KMS-11 (cell line): Measurements from ENCODE around the gene TUBA8.
"Not testable (repeated sequence)": the region's sequence is repeated elsewhere in the genome, so short reads cannot be mapped to it uniquely, and the experiment has no call there.

Source experiments
- H2AFZ ChIP-seq: fragments of 200-600 bp; sonication (generic); 2 replicates; pipeline ENCODE4 v1.6.1; 2016; ENCODE audit warnings: antibody characterized with exemption, mixed run types, low read depth
- H3K27ac ChIP-seq: fragments of 200-600 bp; sonication (generic); 2 replicates; pipeline ENCODE4 v1.6.1; 2016; ENCODE audit warnings: mild to moderate bottlenecking, mixed run types
- H3K27me3 ChIP-seq: fragments of 200-600 bp; sonication (generic); 2 replicates; pipeline ENCODE4 v1.6.1; 2017; ENCODE audit warnings: mild to moderate bottlenecking, low read depth, mixed run types, moderate library complexity; ENCODE audit not compliant: insufficient read depth
- H3K36me3 ChIP-seq: fragments of 200-600 bp; sonication (generic); 2 replicates; pipeline ENCODE4 v1.6.1; 2017; ENCODE audit warnings: mild to moderate bottlenecking, mixed run types; ENCODE audit not compliant: insufficient read depth
- H3K4me1 ChIP-seq: fragments of 200-600 bp; sonication (generic); 2 replicates; pipeline ENCODE4 v1.6.1; 2016; ENCODE audit warnings: mild to moderate bottlenecking, low read depth, mixed run types; ENCODE audit not compliant: poor library complexity, severe bottlenecking
- H3K4me2 ChIP-seq: fragments of 200-600 bp; sonication (generic); 2 replicates; pipeline ENCODE4 v1.7.0; 2016; ENCODE audit warnings: mild to moderate bottlenecking, mixed run types
- H3K4me3 ChIP-seq: fragments of 200-600 bp; sonication (generic); IDR thresholded peaks from 2 replicates; pipeline ENCODE4 v1.6.1; 2017; ENCODE audit warnings: low read depth, low read length, mixed read lengths; ENCODE audit not compliant: insufficient read depth
- H3K79me2 ChIP-seq: fragments of 200-600 bp; sonication (generic); 2 replicates; pipeline ENCODE4 v1.6.1; 2016; ENCODE audit warnings: low read depth, mixed run types; ENCODE audit not compliant: insufficient read depth
- H3K9ac ChIP-seq: fragments of 200-600 bp; sonication (generic); 2 replicates; pipeline ENCODE4 v1.6.1; 2016; ENCODE audit warnings: mild to moderate bottlenecking, mixed run types
- H4K20me1 ChIP-seq: fragments of 200-600 bp; sonication (generic); 2 replicates; pipeline ENCODE4 v1.6.1; 2016; ENCODE audit warnings: mild to moderate bottlenecking, mixed run types; ENCODE audit not compliant: insufficient read depth
- TF ChIP-seq, protein P1 (sequence below): fragments of 200-600 bp; sonication (generic); conservative IDR thresholded peaks from 2 replicates; pipeline ENCODE4 v1.6.1; 2017; ENCODE audit warnings: low read depth, mild to moderate bottlenecking, antibody characterized with exemption, low read length, moderate library complexity, mixed read lengths

TUBA8 gene

GRCh38 chr22:18156878-18157713 is 46.5 kb downstream of the TUBA8 start:
- no peaks in the 10 kb centered on the region for H3K27me3 ChIP-seq
- H4K20me1 ChIP-seq = no peaks in the 10 kb centered on the region
- no peaks in the 10 kb centered on the region for H3K4me1 ChIP-seq
- TF ChIP-seq, protein P1, sequence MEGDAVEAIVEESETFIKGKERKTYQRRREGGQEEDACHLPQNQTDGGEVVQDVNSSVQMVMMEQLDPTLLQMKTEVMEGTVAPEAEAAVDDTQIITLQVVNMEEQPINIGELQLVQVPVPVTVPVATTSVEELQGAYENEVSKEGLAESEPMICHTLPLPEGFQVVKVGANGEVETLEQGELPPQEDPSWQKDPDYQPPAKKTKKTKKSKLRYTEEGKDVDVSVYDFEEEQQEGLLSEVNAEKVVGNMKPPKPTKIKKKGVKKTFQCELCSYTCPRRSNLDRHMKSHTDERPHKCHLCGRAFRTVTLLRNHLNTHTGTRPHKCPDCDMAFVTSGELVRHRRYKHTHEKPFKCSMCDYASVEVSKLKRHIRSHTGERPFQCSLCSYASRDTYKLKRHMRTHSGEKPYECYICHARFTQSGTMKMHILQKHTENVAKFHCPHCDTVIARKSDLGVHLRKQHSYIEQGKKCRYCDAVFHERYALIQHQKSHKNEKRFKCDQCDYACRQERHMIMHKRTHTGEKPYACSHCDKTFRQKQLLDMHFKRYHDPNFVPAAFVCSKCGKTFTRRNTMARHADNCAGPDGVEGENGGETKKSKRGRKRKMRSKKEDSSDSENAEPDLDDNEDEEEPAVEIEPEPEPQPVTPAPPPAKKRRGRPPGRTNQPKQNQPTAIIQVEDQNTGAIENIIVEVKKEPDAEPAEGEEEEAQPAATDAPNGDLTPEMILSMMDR = peak; percentile 78
- H2AFZ ChIP-seq = no peak overlapping the region
- H3K4me3 ChIP-seq = no peak overlapping the region
- H3K79me2 ChIP-seq = no peaks in the 10 kb centered on the region
- H3K4me2 ChIP-seq = no peak overlapping the region
- no peak overlapping the region for H3K27ac ChIP-seq
- H3K9ac ChIP-seq = no peak overlapping the region
- no peaks in the 10 kb centered on the region for H3K36me3 ChIP-seq

- Histone ChIP-seq H4K20me1 (no peaks in the 10 kb centered on the region), H3K4me3 (no peak overlapping the region), H3K79me2 (no peaks in the 10 kb centered on the region), H3K27ac (no peak overlapping the region), H3K36me3 (no peaks in the 10 kb centered on the region), H3K27me3 (no peaks in the 10 kb centered on the region), H3K9ac (no peak overlapping the region), H3K4me2 (no peak overlapping the region), H3K4me1 (no peaks in the 10 kb centered on the region), H2AFZ (no peak overlapping the region)
- TF ChIP-seq, protein P1 = no peak
Measured at GRCh38 chr22:18157714-18158028, 47.1 kb downstream of the TUBA8 start.

- not testable (repeated sequence) for H3K27ac ChIP-seq, H3K79me2 ChIP-seq, H3K9ac ChIP-seq, H4K20me1 ChIP-seq, H3K36me3 ChIP-seq, H3K4me1 ChIP-seq, H3K27me3 ChIP-seq, H3K4me2 ChIP-seq, H2AFZ ChIP-seq, H3K4me3 ChIP-seq
Measured at GRCh38 chr22:18160641-18161040, 50.0 kb downstream of the TUBA8 start.

- not testable (repeated sequence) for H3K27ac ChIP-seq, H3K4me2 ChIP-seq, H3K79me2 ChIP-seq, H3K36me3 ChIP-seq, H3K4me1 ChIP-seq, H2AFZ ChIP-seq, H3K4me3 ChIP-seq, H3K9ac ChIP-seq, H3K27me3 ChIP-seq, H4K20me1 ChIP-seq
Measured at GRCh38 chr22:18163843-18164242, 53.2 kb downstream of the TUBA8 start.

- not testable (repeated sequence) for H3K4me2 ChIP-seq, H3K36me3 ChIP-seq, H2AFZ ChIP-seq, H3K4me3 ChIP-seq, H3K27me3 ChIP-seq, H3K79me2 ChIP-seq, H3K9ac ChIP-seq, H3K27ac ChIP-seq, H4K20me1 ChIP-seq, H3K4me1 ChIP-seq
Measured at GRCh38 chr22:18164584-18164983, 54.0 kb downstream of the TUBA8 start.

DNA sequence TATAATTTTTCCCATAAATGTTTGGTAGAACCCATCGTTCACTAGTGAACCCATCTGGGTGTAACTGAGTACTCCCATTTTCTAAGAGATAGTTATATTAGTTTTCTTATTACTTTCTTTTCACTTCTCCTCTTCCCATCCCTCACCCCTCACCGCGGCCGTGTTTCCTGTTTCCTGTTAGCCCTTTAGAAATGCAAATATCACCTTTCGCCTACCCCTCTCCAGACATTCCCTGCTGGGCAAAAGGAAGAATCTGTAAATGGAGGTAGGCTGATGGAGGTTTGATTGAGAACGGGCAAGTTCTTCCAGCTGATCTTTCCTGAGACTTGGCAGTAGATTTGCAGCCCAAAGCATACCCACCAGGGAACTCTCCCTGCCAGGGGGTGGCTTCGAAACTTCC is 54.7 kb downstream of the TUBA8 start:
- not testable (repeated sequence) for H3K27ac ChIP-seq, H3K4me1 ChIP-seq, H3K79me2 ChIP-seq, H3K36me3 ChIP-seq, H2AFZ ChIP-seq, H3K4me2 ChIP-seq, H3K4me3 ChIP-seq, H3K27me3 ChIP-seq, H3K9ac ChIP-seq, H4K20me1 ChIP-seq

DNA sequence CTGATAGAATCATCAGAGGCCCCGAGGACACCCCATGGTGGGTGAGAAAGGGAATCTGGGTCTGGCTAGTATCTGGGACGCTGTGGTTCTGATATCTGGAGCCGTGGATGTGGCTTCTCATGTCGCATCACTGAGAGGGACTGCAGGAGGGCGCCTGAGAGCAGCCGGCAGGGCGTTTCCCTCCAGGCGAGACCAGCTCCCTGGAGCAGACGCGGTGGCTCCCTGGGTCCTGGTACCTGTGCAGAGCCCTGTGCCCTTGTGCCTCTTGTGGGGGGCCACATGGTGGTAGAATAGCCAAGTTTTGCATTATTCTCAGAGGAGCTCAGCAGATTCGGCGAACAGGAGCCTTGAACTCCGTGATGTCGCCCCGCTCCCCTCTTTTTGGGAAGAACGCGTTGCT is 59.7 kb downstream of the TUBA8 start:
- not testable (repeated sequence) for H3K27ac ChIP-seq, H3K9ac ChIP-seq, H2AFZ ChIP-seq, H3K4me2 ChIP-seq, H3K4me1 ChIP-seq, H3K27me3 ChIP-seq, H4K20me1 ChIP-seq, H3K79me2 ChIP-seq, H3K36me3 ChIP-seq, H3K4me3 ChIP-seq

- not testable (repeated sequence) for H3K4me2 ChIP-seq, H3K9ac ChIP-seq, H2AFZ ChIP-seq, H3K79me2 ChIP-seq, H3K4me3 ChIP-seq, H4K20me1 ChIP-seq, H3K27me3 ChIP-seq, H3K27ac ChIP-seq, H3K4me1 ChIP-seq, H3K36me3 ChIP-seq
Measured at GRCh38 chr22:18172203-18172602, 61.6 kb downstream of the TUBA8 start.

GRCh38 chr22:18172776-18173175 is 62.2 kb downstream of the TUBA8 start:
- H3K36me3 ChIP-seq, H3K27me3 ChIP-seq, H3K4me1 ChIP-seq, H3K4me3 ChIP-seq, H4K20me1 ChIP-seq, H3K27ac ChIP-seq, H3K79me2 ChIP-seq, H2AFZ ChIP-seq, H3K4me2 ChIP-seq, H3K9ac ChIP-seq: not testable (repeated sequence)
